ENCODE results near the gene LXN. TPM values are rescaled to one million over a fixed set of nuclear protein-coding genes. Genes with fewer than 3 reads are reported as not detected.

Gene LXN
- total and polyA plus RNA-seq, 2 of the 8 experiments (the other 6 are each of a cell fraction or from before 2014, with no cell fraction given): 3.2 to 4.7 TPM

GRCh38 chr3:158712443-158712842 lies 40.0 kb upstream of the LXN start (continued):
- TF ChIP-seq ATF3 (IDR thresholded peaks at IDR 0.05; ENCODE audit: insufficient read depth, low read depth, low read length) (no peak), BCL11A (IDR thresholded peaks at IDR 0.05; ENCODE audit: low read depth in 2 of 2, low read length in 2 of 2) (no peak)

Data from H1 (cell line).